Sigmoid colon (tissue), 7 donors: ENCODE measurements around the gene SLC25A20. TPM values are rescaled to one million over a fixed set of nuclear protein-coding genes. Genes with fewer than 3 reads are reported as not detected.

Experiments
- DNase-seq: peaks from one replicate; pipeline ENCODE4 v3.0.0-alpha.2; 2019
- H3K27ac ChIP-seq, 4 donors: fragments of 200-600 bp; sonication (generic); one replicate each; pipeline ENCODE4 v1.5.1; 2016 to 2019; ENCODE audit warnings: mild to moderate bottlenecking in 1 of 4
- H3K27me3 ChIP-seq, 3 donors: fragments of 200-600 bp; sonication (generic); one replicate each; pipeline ENCODE4 v1.5.1; 2019; ENCODE audit warnings: mild to moderate bottlenecking in 1 of 3
- H3K36me3 ChIP-seq, 4 donors: fragments of 200-600 bp; sonication (generic); one replicate each; pipeline ENCODE4 v1.5.1; 2016 to 2019
- H3K4me1 ChIP-seq, 4 donors: fragments of 200-600 bp; sonication (generic); one replicate each; pipeline ENCODE4 v1.5.1; 2017 to 2019
- H3K4me3 ChIP-seq, 4 donors: fragments of 200-600 bp; sonication (generic); one replicate each; pipeline ENCODE4 v1.5.1; 2017 to 2019; ENCODE audit warnings: mild to moderate bottlenecking in 2 of 4, moderate library complexity in 1 of 4
- H3K9me3 ChIP-seq, 4 donors: fragments of 200-600 bp in 3 of 4; sonication (generic) in 3 of 4; one replicate each; pipeline versions ENCODE4 v1.5.1 to v1.6.1; 2013 to 2019
- EP300 ChIP-seq, 4 donors: sonication (generic); formaldehyde crosslinking; IDR thresholded peaks; one replicate each; pipeline ENCODE4 v1.6.1; 2017; ENCODE audit warnings: antibody characterized with exemption in 4 of 4
- POLR2A ChIP-seq, 2 donors: fragments of 450-650 bp; IDR thresholded peaks; one replicate each; pipeline ENCODE4 v1.6.1; 2016; ENCODE audit warnings: antibody characterized with exemption in 2 of 2, mild to moderate bottlenecking in 2 of 2, moderate library complexity in 2 of 2
- POLR2AphosphoS5 ChIP-seq, 4 donors: sonication (generic); formaldehyde crosslinking; IDR thresholded peaks; one replicate each; pipeline ENCODE4 v1.6.1; 2017; ENCODE audit warnings: antibody characterized with exemption in 4 of 4
- WGBS, 2 donors: extraction: QIAGEN DNeasy Blood & Tissue Kit; methylation state at CpG; one replicate each; pipeline ENCODE4 v1.1.7; 2013; 5-methylcytosine and 5-hydroxymethylcytosine counted together
- intact Hi-C: fragments of 100-400 bp; cut with DNase I; formaldehyde crosslinking; loops from one replicate; pipeline ENCODE4 v1.15.1; 2023
- polyA plus RNA-seq, 3 donors: library from polyadenylated mRNA; stranded (reverse); fragments of 200-250 nt; gene quantifications; one replicate each; pipeline ENCODE4 v1.2.3, GENCODE V29; 2013
- total RNA-seq, 4 donors: library from RNA; depleted of rRNA; stranded (reverse); fragments of >200 nt; gene quantifications; one replicate each; pipeline ENCODE4 v1.1.0, GENCODE V29; 2016
- TF ChIP-seq, protein P1 (sequence below), 4 experiments: fragments of 450-650 bp in 3 of 4; fragments of 200-600 bp in 1 of 4; IDR thresholded peaks; one replicate each; pipeline ENCODE4 v1.5.1; 2016 to 2019; ENCODE audit warnings: antibody characterized with exemption in 4 of 4, mild to moderate bottlenecking in 3 of 4, moderate library complexity in 2 of 4
- donor health status: healthy with polysubstance abuse.
- donor health status: Bipolar disorder and iron deficiency.
- donor health status: healthy.

The SLC25A20 gene, protein sequence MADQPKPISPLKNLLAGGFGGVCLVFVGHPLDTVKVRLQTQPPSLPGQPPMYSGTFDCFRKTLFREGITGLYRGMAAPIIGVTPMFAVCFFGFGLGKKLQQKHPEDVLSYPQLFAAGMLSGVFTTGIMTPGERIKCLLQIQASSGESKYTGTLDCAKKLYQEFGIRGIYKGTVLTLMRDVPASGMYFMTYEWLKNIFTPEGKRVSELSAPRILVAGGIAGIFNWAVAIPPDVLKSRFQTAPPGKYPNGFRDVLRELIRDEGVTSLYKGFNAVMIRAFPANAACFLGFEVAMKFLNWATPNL
- 10 to 100 TPM; 18.2 to 29.1 (median 20.8) TPM for total RNA-seq
- polyA plus RNA-seq: 10 to 100 TPM; 30.6 to 65.2 (median 39.7) TPM

DNA sequence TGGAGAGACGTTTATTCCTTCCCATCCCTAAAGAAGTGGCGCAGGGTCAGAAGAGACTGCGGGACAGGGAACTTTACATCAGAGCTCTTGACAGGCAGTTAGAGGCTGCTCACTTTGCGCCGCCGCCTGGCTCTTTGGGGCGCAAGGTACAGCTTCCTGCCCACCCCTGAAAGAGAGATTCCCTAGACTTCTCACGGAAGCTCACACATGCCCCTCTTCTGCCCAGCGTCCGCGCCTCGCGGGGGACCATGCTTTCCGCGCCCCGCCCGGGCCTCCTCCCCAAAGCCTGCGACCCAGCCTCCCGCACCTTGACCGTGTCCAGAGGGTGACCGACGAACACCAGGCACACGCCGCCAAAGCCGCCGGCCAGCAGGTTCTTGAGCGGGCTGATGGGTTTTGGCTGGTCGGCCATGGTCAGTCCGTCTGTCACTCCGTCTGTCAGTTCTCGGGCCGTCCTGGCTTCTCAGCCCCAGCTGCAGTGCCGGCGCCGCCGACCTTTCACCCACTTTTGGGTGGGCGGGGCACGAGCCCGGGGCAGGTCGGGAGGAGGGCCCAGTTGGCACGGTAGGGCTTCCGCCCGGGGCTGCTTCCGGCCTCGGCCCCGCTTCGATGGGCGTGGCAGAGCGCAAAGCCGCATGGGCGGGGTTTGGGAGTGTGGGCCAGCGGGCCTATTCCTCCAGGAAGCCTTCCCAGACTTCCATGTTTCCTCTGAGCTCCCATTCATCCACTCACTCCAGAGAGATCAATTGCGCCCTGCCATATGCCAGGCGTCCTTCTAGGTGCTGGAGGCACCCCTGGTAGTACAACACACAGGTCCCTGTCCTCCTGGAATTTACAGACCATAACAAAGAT is at the start of gene SLC25A20:
Gene SLC25A20, minus strand, starts transcription at position 500 of the 852 bp plus-strand sequence. Its CDS starts 88 bp downstream, at position 412.
- no peaks in the 10 kb centered on the region for H3K36me3 ChIP-seq
- peak in 1 of 4 donors; percentile 53 for TF ChIP-seq EP300 (IDR thresholded peaks at IDR 0.05)
- peak; percentile 60 to 85 (median 82) for TF ChIP-seq POLR2AphosphoS5 (IDR thresholded peaks at IDR 0.05)
- TF ChIP-seq, protein P1, sequence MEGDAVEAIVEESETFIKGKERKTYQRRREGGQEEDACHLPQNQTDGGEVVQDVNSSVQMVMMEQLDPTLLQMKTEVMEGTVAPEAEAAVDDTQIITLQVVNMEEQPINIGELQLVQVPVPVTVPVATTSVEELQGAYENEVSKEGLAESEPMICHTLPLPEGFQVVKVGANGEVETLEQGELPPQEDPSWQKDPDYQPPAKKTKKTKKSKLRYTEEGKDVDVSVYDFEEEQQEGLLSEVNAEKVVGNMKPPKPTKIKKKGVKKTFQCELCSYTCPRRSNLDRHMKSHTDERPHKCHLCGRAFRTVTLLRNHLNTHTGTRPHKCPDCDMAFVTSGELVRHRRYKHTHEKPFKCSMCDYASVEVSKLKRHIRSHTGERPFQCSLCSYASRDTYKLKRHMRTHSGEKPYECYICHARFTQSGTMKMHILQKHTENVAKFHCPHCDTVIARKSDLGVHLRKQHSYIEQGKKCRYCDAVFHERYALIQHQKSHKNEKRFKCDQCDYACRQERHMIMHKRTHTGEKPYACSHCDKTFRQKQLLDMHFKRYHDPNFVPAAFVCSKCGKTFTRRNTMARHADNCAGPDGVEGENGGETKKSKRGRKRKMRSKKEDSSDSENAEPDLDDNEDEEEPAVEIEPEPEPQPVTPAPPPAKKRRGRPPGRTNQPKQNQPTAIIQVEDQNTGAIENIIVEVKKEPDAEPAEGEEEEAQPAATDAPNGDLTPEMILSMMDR (IDR thresholded peaks at IDR 0.05): no peak
- no peak for TF ChIP-seq POLR2A (IDR thresholded peaks at IDR 0.05)
- H3K27ac ChIP-seq: peak within 1 kb of the TSS; percentile 74 to 90 (median 84)
- peaks cover 0 to 20% (median 10%) of the 10 kb centered on the region in 4 donors for H3K4me1 ChIP-seq
- WGBS, 2 donors: 2 to 3% methylated on average over 54 of the region's 54 CpGs
- DNase-seq: peak; percentile 95
- intact Hi-C loops: loop anchor here (2.0 kb wide), 2 partner anchors 20 to 50 kb away; partner anchors contain the start of gene ARIH2
- H3K4me3 ChIP-seq: peak within 1 kb of the TSS; percentile 68 to 89 (median 72)
- no peaks in the 10 kb centered on the region for H3K9me3 ChIP-seq
- no peaks in the 10 kb centered on the region for H3K27me3 ChIP-seq

DNA sequence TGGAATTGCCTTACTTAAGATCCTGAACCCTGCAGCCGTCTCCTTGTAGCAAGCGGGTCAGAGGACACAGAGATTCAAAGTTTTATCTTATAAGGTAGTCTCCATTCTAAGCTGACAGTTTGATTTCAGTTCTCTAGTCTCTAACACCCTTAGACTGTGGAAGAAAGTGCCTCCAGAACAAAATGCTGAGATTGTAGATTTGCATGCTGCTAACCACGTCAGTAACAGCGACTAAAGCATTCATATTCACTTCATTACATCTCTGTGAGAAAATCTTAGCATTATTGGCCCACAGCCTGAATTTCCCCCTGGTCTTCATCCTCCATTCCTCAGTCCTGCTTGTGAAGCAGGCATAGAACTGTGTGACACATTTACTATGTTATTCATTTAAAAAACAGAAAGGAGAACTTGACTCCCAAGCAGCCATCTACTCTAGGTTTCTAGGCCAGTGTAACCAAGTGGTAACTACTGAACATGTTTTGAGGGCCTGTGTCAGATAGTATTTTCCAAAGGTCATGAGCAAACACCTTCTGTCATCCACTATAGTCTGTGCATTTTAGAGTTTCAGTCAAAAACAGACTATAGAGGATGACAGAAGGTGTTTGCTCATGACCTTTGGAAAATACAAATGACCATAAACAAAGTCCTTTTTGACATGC is 47.3 kb upstream of the SLC25A20 start:
- Histone ChIP-seq H3K4me3 (no peak overlapping the region), H3K36me3 (peaks cover 0 to 7% (median 0%) of the 10 kb centered on the region in 4 donors), H3K9me3 (no peaks in the 10 kb centered on the region), H3K27me3 (no peaks in the 10 kb centered on the region), H3K27ac (no peak overlapping the region), H3K4me1 (peaks cover 0 to 17% (median 0%) of the 10 kb centered on the region in 4 donors)
- TF ChIP-seq EP300 (IDR thresholded peaks at IDR 0.05): no peak
- TF ChIP-seq POLR2A (IDR thresholded peaks at IDR 0.05): no peak
- TF ChIP-seq, protein P1 (IDR thresholded peaks at IDR 0.05): no peak
- TF ChIP-seq POLR2AphosphoS5 (IDR thresholded peaks at IDR 0.05): no peak
- DNase-seq: no peak
- intact Hi-C loops: no loop called here
- WGBS, 2 donors: 81 to 91% methylated on average over 4 of the region's 4 CpGs

DNA sequence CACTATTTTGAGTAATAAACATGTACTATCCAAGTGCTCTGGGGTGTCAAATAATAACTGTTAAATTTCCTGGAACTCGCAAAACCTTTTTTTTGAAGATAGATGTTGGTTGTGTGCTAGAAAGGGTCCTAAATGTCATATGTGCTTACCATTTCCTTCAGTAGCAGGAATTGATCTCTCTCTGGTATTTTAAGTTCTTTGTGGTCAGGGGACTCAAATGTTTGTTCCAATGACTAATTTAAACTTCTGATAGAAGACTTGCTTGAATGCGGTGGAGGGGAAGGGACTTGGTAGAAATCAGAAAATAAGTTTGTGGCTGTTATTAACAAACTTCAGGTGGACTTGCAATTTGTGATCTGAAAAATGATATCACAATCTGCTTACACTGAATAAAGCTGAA is 46.8 kb upstream of the SLC25A20 start:
- no peaks in the 10 kb centered on the region for H3K27me3 ChIP-seq
- intact Hi-C loops: no loop called here
- no peak overlapping the region for H3K27ac ChIP-seq
- TF ChIP-seq, protein P1 (IDR thresholded peaks at IDR 0.05): no peak
- TF ChIP-seq EP300 (IDR thresholded peaks at IDR 0.05) (no peak), POLR2AphosphoS5 (IDR thresholded peaks at IDR 0.05) (no peak)
- H3K4me3 ChIP-seq: no peak overlapping the region
- 83 to 94% methylated on average over 2 of the region's 2 CpGs for WGBS, 2 donors
- peaks cover 0 to 17% (median 0%) of the 10 kb centered on the region in 4 donors for H3K4me1 ChIP-seq
- H3K9me3 ChIP-seq: no peaks in the 10 kb centered on the region
- peaks cover 0 to 7% (median 0%) of the 10 kb centered on the region in 4 donors for H3K36me3 ChIP-seq
- no peak for DNase-seq

DNA sequence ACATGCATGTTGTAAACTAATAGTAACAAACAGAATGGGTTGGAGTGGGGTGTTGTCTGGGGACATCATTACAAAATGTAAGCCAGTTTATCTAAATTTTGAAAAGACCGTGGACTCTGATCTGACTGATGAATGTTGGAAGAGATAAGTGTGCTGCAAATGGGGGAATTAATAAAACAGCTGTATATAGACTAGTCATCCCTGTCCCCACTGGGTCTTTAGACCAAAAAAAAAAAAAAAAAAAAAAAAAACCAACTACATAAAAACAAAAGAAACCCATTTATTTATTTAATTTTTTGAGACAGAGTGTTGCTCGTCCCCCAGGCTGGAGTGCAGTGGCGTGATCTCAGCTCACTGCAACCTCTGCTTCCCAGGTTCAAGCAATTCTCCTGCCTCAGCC is 40.0 kb upstream of the SLC25A20 start:
- peaks cover 0 to 4% (median 0%) of the 10 kb centered on the region in 4 donors for H3K36me3 ChIP-seq
- no peak overlapping the region for H3K27ac ChIP-seq
- H3K9me3 ChIP-seq: no peaks in the 10 kb centered on the region
- intact Hi-C loops: no loop called here
- H3K4me3 ChIP-seq: no peak overlapping the region
- TF ChIP-seq EP300 (IDR thresholded peaks at IDR 0.05) (no peak), POLR2A (IDR thresholded peaks at IDR 0.05) (no peak), POLR2AphosphoS5 (IDR thresholded peaks at IDR 0.05) (no peak)
- TF ChIP-seq, protein P1 (IDR thresholded peaks at IDR 0.05): no peak
- peaks cover 0 to 15% (median 3%) of the 10 kb centered on the region in 4 donors for H3K4me1 ChIP-seq
- WGBS, 2 donors: 90% methylated on average over 3 of the region's 3 CpGs
- no peaks in the 10 kb centered on the region for H3K27me3 ChIP-seq
- no peak for DNase-seq
